Renal pelvis (tissue), 4 donors: ENCODE results near the gene VTI1A. TPM values are rescaled to one million over a fixed set of nuclear protein-coding genes. Genes with fewer than 3 reads are reported as not detected.
"Not testable (repeated sequence)": the region's sequence is repeated elsewhere in the genome, so short reads cannot be mapped to it uniquely, and the experiment has no call there.

ENCODE experiments used
- DNase-seq: peaks from one replicate; pipeline ENCODE4 v3.0.0-alpha.2; 2013
- polyA plus RNA-seq, 3 donors: library from polyadenylated mRNA; unstranded; fragments of 120-200 nt; gene quantifications; one replicate each; pipeline ENCODE4 v1.2.1, GENCODE V29; 2013; ENCODE audit not compliant: insufficient read length in 3 of 3

The VTI1A gene
- polyA plus RNA-seq, 3 donors = 18.9 to 22.0 (median 20.3) TPM

DNA sequence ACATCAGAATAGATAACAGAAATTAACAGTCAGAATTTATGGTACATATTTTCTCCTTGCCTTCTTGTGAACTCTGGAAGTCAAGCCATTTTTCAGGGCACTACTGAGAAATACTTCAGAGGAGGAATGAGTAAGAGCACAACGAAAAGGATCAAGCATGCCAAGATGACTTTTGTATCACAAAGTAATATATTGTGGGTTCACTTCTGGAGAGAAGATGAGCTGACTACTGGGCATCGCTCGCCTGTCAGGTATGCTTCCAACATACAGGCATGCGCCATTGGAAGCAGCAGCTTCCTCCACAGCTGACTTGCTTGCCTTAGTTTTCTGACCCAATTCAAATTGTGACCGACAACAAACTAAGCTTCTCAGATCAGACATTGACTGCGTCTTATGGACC lies 137.3 kb downstream of the VTI1A start:
- no peak for DNase-seq

DNA sequence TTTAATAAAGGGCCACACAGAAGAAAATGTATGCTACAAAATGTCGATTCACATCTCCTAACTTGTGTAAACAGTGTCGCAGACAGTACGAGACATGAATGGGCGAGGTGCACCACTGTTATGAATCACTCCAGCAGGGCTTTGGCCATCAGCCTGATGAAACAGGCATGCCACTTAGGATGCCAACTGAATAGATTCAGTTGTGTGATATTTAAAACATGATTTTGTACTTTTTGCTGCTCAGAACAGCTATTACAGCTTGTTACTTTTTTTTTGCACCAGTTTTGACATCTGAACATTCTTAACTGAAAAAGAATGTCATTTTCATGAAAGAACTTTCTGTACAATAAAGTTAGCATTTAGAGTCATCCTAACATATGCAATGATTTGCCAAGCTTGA lies 138.1 kb downstream of the VTI1A start:
- no peak for DNase-seq

DNA sequence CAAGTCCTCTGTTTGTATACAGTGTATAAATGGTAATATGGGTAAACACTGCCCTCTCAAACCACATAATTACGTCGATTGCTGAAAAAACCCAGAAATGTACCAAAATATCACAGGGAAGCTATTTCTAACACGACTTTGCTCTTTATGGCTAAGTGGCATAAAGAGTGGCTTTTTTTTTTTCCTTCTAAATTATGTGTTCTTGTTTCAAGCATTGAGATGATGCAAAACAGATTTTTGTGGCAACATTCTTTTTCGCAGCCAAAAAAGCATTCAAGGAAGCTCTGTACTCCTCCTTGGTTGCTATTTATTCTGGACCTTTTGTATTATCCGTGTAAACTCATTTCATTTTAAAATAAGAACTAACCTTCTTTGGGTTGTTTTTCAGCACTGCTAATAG lies 138.9 kb downstream of the VTI1A start:
- no peak for DNase-seq

- no peak for DNase-seq
Observed at GRCh38 chr10:112587729-112588128, 140.7 kb downstream of the VTI1A start.

- DNase-seq = no peak
Observed at GRCh38 chr10:112588225-112588990, 141.4 kb downstream of the VTI1A start.

- DNase-seq = no peak
Observed at GRCh38 chr10:112589081-112589480, 142.1 kb downstream of the VTI1A start.

DNA sequence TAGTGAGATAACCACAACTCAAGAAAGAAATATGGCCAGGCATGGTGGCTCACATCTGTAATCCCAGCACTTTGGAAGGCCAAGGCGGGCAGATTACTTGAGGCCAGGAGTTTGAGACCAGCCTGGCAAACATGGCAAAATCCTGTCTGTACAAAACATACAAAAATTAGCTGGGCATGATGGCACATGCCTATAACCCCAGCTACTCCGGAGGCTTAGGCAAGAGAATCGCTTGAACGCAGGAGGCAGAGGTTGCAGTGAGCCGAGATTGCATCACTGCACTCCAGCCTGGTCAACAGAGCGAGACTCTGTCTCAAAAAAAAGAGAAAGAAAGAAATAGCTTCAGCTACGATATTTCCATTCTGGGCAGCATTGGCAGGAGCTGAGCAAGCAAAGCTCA lies 143.8 kb downstream of the VTI1A start:
- DNase-seq = not testable (repeated sequence)

DNA sequence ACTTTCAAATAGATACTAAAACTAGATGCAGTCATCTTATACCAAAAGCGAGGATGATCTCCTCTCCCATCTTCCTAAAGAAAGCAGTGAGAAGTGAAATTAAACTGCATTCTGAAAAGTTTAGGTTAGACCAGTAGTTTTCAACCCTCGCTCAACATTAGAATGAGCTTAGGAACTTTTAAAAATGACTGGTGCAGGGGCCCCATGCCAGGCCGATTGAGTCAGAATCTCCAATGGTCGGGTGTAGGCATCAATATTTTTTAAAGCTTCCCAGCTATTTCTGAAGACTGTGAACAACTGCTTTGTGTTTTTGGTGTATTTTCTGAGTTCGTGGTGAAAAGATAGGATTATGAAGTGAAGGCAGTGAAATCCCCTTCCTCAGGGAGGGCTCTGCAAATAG lies 146.0 kb downstream of the VTI1A start:
- no peak for DNase-seq

DNA sequence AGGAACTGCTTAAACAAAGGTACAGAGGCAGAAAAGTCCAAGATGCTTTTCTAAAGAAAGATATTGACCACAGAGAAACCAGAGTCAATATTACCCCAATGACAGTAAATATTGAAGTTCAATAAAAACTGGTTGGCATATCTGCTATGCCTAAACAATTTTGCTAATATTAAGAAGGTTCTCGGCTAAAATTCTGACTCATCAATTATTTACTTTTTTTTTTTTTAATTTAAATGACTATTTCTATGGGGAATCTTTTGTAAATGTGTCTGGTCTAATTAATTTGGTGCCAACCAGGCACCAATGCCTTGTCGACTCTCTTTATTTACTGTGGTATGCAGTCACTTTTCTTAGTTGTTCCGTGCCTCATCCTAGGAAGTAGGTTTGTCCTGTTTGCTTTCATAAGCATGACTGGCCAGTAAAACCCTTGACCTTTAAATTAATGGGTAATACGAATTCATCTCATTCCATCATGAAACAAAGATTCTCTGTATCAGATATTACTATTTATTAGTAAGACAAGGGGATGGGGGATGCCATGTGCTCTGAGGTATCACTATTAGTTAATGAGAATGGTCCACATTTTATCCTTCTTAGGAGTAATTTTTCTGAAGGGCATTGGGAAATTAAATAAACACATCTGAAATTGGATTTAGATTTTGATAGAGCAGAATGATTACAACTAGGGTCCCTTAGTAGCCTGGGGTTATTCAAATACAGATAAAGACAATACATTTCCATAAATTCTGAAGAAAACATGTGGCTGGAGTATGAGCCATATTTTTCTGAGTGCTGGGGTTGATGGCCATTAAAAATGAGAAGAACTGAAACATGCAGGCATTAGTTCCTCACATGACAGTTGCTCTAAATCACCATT lies 154.4 kb downstream of the VTI1A start:
- DNase-seq = no peak

GRCh38 chr10:112603062-112603461 lies 156.0 kb downstream of the VTI1A start:
- no peak for DNase-seq

- no peak for DNase-seq
Observed at GRCh38 chr10:112605063-112605462, 158.0 kb downstream of the VTI1A start.

DNA sequence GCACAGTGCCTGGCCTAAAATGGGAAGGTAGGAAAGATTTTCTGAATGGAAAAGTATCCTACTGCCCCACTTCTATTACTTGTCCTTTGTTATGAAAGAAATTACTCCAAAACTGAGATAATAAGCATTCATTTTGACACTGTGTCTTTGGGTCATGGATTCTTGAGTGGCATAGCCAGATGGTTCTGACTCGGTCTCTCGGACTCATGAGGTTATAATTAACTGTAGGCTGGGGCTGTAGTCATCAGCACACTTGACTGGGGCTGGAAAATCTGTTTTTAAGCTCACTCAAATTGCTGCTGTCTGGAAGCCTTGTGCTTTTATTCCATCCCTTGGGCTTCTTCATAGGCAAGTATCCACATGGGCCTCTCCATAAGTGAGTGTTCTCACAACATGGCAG lies 160.5 kb downstream of the VTI1A start:
- no peak for DNase-seq

- DNase-seq = no peak
Observed at GRCh38 chr10:112613620-112614019, 166.6 kb downstream of the VTI1A start.

GRCh38 chr10:112614072-112614471 lies 167.1 kb downstream of the VTI1A start:
- DNase-seq = no peak

DNA sequence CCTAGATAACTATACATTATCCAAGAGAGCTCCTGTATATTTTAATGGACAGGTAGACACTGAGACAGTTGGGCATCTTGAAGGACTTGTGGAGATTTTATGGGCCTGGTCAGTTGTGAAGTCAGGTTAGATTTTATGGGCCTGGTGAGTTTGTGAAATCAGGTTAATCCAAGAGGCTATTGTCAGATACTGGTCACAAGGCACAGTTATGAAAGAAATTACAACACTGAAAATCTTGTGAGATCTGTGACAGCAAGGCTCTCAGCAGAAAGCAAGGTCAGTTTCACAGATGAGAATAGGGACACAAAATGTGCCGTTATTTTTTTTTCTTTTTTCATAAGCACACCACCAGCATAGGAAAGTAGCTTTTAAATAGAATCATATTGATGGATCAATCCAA lies 167.6 kb downstream of the VTI1A start:
- no peak for DNase-seq

- DNase-seq = no peak
Observed at GRCh38 chr10:112615269-112615668, 168.3 kb downstream of the VTI1A start.

- DNase-seq = no peak
Observed at GRCh38 chr10:112616647-112617046, 169.6 kb downstream of the VTI1A start.

GRCh38 chr10:112618814-112619213 lies 171.8 kb downstream of the VTI1A start:
- no peak for DNase-seq

- no peak for DNase-seq
Observed at GRCh38 chr10:112619556-112619955, 172.5 kb downstream of the VTI1A start.

DNA sequence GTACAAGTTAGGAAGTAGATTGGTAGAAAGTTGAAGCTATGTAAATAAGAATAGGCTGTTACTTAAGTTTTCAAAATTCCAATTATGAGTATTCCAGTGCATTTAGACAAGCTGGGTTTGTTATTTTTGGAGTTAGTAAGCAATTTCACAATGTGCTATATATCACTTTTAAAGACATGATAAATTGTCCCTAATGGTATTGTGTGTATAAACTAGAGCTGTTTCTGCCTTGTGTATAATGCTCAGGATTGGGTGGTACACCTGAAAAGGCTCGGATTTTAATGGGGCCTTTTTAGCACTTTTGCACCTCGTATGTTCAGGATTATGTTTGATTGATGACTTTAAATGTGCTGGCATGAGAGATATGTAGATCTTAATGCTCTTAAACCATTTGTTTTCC lies 175.8 kb downstream of the VTI1A start:
- DNase-seq = peak; percentile 10

DNA sequence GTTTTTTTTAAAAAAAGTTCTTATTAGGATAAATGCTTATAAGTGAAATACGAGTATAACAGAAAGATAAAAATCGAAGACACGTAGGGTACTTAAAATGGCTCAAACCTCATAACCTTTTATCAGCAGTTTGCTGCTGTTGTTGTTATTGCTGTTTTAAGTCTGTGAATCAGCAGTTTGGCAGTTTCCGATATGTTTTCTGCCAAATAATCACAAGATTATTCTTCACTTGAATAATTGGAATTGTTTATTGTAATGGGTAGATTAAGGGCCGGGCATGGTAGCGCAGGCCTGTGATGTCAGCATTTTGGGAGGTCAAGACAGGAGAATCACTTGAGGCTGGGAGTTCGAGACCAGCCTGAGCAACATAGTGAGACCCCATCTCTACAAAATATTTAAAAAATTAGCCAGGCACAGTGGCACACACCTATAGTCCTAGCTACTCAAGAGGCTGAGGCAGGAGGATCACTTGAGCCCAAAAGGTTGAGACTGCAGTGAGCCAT lies 177.6 kb downstream of the VTI1A start:
- no peak for DNase-seq

DNA sequence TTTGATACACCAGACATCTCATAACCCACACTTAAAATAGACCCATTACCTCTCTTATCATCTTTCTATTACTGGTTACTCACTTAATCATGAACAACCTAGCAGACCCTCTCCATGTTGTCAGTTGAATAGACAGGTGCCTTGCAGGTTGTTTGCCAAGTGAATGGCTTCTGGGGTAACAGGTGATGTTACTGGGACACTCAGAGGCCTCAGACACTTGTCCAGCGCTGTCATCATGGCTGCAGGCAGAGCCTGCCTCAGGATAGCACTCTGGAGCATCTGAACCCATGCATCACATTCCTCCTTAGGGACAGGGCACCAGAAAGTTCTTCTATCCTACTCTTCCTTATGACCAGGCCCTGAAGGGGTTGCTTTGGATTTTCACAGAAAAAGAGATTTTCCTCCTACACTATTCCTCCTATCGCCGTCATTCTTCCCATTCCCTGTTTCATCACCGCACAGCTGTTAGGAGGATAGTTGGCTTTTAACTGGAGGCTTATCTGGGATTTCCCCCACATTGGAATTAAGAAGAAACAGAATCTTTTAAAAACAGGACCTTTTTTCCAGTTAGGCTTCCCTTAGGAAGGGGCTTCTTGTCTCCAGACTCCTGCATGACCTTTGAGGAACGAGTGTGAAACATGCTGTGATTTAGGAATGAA lies 182.1 kb downstream of the VTI1A start:
- DNase-seq = no peak
